ENCODE data around the gene GAB1. TPM values are rescaled to one million over a fixed set of nuclear protein-coding genes. Genes with fewer than 3 reads are reported as not detected.

Gene GAB1
- total RNA-seq, 3 donors from 2014 or later: 24.8 to 67.5 (median 38.7) TPM

GRCh38 chr4:143441678-143442077 is 105.0 kb downstream of the GAB1 start:
- intact Hi-C loops (cut with DNase I; ENCODE audit: low total_unique reads): no loop called here
- TF ChIP-seq CTCF (IDR thresholded peaks at IDR 0.05): no peak
- TF ChIP-seq POLR2AphosphoS5 (IDR thresholded peaks at IDR 0.05): no peak
- no peak for TF ChIP-seq POLR2A (IDR thresholded peaks at IDR 0.05)
- DNase-seq (ENCODE audit: low spot score in 2 of 2): no peak
- no peak overlapping the region for H3K4me3 ChIP-seq
- no peak overlapping the region for H3K27ac ChIP-seq
- no peaks in the 10 kb centered on the region for H3K36me3 ChIP-seq
- no peaks in the 10 kb centered on the region for H3K27me3 ChIP-seq
- no peaks in the 10 kb centered on the region for H3K9me3 ChIP-seq
- H3K4me1 ChIP-seq: no peaks in the 10 kb centered on the region

GRCh38 chr4:143443728-143444127 is 107.1 kb downstream of the GAB1 start:
- H3K27me3 ChIP-seq: no peaks in the 10 kb centered on the region

GRCh38 chr4:143451186-143451585 is 114.5 kb downstream of the GAB1 start:
- H3K27ac ChIP-seq: no peak overlapping the region
- intact Hi-C loops (cut with DNase I; ENCODE audit: low total_unique reads): no loop called here

More at GRCh38 chr4:143443728-143444127, 107.1 kb downstream of the GAB1 start:
- DNase-seq (ENCODE audit: low spot score in 2 of 2): no peak
- Histone ChIP-seq H3K4me1 (no peaks in the 10 kb centered on the region), H3K4me3 (no peak overlapping the region), H3K27ac (no peak overlapping the region), H3K36me3 (no peaks in the 10 kb centered on the region), H3K9me3 (no peaks in the 10 kb centered on the region)
- TF ChIP-seq POLR2A (IDR thresholded peaks at IDR 0.05): no peak
- no peak for TF ChIP-seq CTCF (IDR thresholded peaks at IDR 0.05)
- no peak for TF ChIP-seq POLR2AphosphoS5 (IDR thresholded peaks at IDR 0.05)
- intact Hi-C loops (cut with DNase I; ENCODE audit: low total_unique reads): no loop called here

GRCh38 chr4:143455211-143455610 is 118.5 kb downstream of the GAB1 start:
- H3K27me3 ChIP-seq: no peaks in the 10 kb centered on the region
- DNase-seq (ENCODE audit: low spot score in 2 of 2): no peak
- TF ChIP-seq POLR2A (IDR thresholded peaks at IDR 0.05) (no peak), POLR2AphosphoS5 (IDR thresholded peaks at IDR 0.05) (no peak), CTCF (IDR thresholded peaks at IDR 0.05) (no peak)
- no peak overlapping the region for H3K4me3 ChIP-seq
- peaks cover 2% of the 10 kb centered on the region for H3K36me3 ChIP-seq
- no peaks in the 10 kb centered on the region for H3K4me1 ChIP-seq
- H3K9me3 ChIP-seq: no peaks in the 10 kb centered on the region
- intact Hi-C loops (cut with DNase I; ENCODE audit: low total_unique reads): no loop called here
- H3K27ac ChIP-seq: no peak overlapping the region

More at GRCh38 chr4:143451186-143451585, 114.5 kb downstream of the GAB1 start:
- no peak for DNase-seq (ENCODE audit: low spot score in 2 of 2)
- Histone ChIP-seq H3K4me1 (no peaks in the 10 kb centered on the region), H3K27me3 (no peaks in the 10 kb centered on the region), H3K36me3 (peaks cover 7% of the 10 kb centered on the region), H3K9me3 (no peaks in the 10 kb centered on the region), H3K4me3 (no peak overlapping the region)
- TF ChIP-seq POLR2A (IDR thresholded peaks at IDR 0.05) (no peak), CTCF (IDR thresholded peaks at IDR 0.05) (no peak), POLR2AphosphoS5 (IDR thresholded peaks at IDR 0.05) (no peak)

GRCh38 chr4:143458966-143459365 is 122.3 kb downstream of the GAB1 start:
- Histone ChIP-seq H3K4me1 (no peaks in the 10 kb centered on the region), H3K27ac (no peak overlapping the region), H3K4me3 (no peak overlapping the region), H3K27me3 (no peaks in the 10 kb centered on the region), H3K9me3 (no peaks in the 10 kb centered on the region), H3K36me3 (no peaks in the 10 kb centered on the region)
- TF ChIP-seq CTCF (IDR thresholded peaks at IDR 0.05) (no peak), POLR2A (IDR thresholded peaks at IDR 0.05) (no peak), POLR2AphosphoS5 (IDR thresholded peaks at IDR 0.05) (no peak)
- intact Hi-C loops (cut with DNase I; ENCODE audit: low total_unique reads): no loop called here
- DNase-seq (ENCODE audit: low spot score in 2 of 2): no peak
